ENCODE results near the gene GPATCH1. TPM values are rescaled to one million over a fixed set of nuclear protein-coding genes. Genes with fewer than 3 reads are reported as not detected.

The GPATCH1 gene
- total and polyA plus RNA-seq, 2 of the 13 experiments (the other 11 are each of a cell fraction or from before 2014, with no cell fraction given), result 6.8 to 6.9 TPM

GRCh38 chr19:33100894-33101644, 20.1 kb downstream of the GPATCH1 start (continued):
- TF ChIP-seq, protein P1, sequence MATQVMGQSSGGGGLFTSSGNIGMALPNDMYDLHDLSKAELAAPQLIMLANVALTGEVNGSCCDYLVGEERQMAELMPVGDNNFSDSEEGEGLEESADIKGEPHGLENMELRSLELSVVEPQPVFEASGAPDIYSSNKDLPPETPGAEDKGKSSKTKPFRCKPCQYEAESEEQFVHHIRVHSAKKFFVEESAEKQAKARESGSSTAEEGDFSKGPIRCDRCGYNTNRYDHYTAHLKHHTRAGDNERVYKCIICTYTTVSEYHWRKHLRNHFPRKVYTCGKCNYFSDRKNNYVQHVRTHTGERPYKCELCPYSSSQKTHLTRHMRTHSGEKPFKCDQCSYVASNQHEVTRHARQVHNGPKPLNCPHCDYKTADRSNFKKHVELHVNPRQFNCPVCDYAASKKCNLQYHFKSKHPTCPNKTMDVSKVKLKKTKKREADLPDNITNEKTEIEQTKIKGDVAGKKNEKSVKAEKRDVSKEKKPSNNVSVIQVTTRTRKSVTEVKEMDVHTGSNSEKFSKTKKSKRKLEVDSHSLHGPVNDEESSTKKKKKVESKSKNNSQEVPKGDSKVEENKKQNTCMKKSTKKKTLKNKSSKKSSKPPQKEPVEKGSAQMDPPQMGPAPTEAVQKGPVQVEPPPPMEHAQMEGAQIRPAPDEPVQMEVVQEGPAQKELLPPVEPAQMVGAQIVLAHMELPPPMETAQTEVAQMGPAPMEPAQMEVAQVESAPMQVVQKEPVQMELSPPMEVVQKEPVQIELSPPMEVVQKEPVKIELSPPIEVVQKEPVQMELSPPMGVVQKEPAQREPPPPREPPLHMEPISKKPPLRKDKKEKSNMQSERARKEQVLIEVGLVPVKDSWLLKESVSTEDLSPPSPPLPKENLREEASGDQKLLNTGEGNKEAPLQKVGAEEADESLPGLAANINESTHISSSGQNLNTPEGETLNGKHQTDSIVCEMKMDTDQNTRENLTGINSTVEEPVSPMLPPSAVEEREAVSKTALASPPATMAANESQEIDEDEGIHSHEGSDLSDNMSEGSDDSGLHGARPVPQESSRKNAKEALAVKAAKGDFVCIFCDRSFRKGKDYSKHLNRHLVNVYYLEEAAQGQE (IDR thresholded peaks at IDR 0.05; ENCODE audit: borderline replicate concordance in 1 of 2, low read depth in 1 of 2, low read length in 2 of 2), result 0 out of 4 replicates have a peak, but pooled peaks of 1 of the 2 experiments have one; percentile 36
- no peak for TF ChIP-seq EEA1 (CRISPR knock-in tag; IDR thresholded peaks at IDR 0.05; ENCODE audit: borderline replicate concordance)
- no peak for TF ChIP-seq ZSCAN12 (CRISPR knock-in tag; IDR thresholded peaks at IDR 0.05)
- no peak for TF ChIP-seq MTF2 (CRISPR knock-in tag; IDR thresholded peaks at IDR 0.05; ENCODE audit: borderline replicate concordance)
- TF ChIP-seq YEATS2 (CRISPR knock-in tag; IDR thresholded peaks at IDR 0.05; ENCODE audit: borderline replicate concordance), result no peak
- no peak for TF ChIP-seq ZZZ3 (CRISPR knock-in tag; IDR thresholded peaks at IDR 0.05; ENCODE audit: borderline replicate concordance)
- TF ChIP-seq ZNF510 (CRISPR knock-in tag; IDR thresholded peaks at IDR 0.05; ENCODE audit: low read depth), result no peak
- no peak for TF ChIP-seq GRHL1 (CRISPR knock-in tag; conservative IDR thresholded peaks at IDR 0.05)
- TF ChIP-seq ELF3 (CRISPR knock-in tag; IDR thresholded peaks at IDR 0.05), result peak; percentile 51
- peak; percentile 72; the same call in 1 of the 2 replicates for TF ChIP-seq HDAC1 (CRISPR knock-in tag; IDR thresholded peaks at IDR 0.05)
- TF ChIP-seq ZNF883 (CRISPR knock-in tag; IDR thresholded peaks at IDR 0.05; ENCODE audit: not compliant biosample characterization), result no peak
- no peak for TF ChIP-seq SIN3A (IDR thresholded peaks at IDR 0.05; ENCODE audit: borderline replicate concordance, low read depth, low read length)
- TF ChIP-seq SAP130 (CRISPR knock-in tag; IDR thresholded peaks at IDR 0.05; ENCODE audit: low read depth), result peak; percentile 65
- TF ChIP-seq ZNF564 (CRISPR knock-in tag; IDR thresholded peaks at IDR 0.05), result 0 out of 2 replicates have a peak, but pooled peaks have one; percentile 34
- TF ChIP-seq ZNF451 (CRISPR knock-in tag; IDR thresholded peaks at IDR 0.05), result no peak
- no peak for TF ChIP-seq TRIM24 (CRISPR knock-in tag; IDR thresholded peaks at IDR 0.05)
- TF ChIP-seq, protein P2, sequence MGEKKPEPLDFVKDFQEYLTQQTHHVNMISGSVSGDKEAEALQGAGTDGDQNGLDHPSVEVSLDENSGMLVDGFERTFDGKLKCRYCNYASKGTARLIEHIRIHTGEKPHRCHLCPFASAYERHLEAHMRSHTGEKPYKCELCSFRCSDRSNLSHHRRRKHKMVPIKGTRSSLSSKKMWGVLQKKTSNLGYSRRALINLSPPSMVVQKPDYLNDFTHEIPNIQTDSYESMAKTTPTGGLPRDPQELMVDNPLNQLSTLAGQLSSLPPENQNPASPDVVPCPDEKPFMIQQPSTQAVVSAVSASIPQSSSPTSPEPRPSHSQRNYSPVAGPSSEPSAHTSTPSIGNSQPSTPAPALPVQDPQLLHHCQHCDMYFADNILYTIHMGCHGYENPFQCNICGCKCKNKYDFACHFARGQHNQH (CRISPR knock-in tag; IDR thresholded peaks at IDR 0.05), result peak; percentile 53; the same call in 1 of the 2 replicates
- no peak for TF ChIP-seq RAD51 (IDR thresholded peaks at IDR 0.05; ENCODE audit: borderline replicate concordance)
- TF ChIP-seq, protein P3, sequence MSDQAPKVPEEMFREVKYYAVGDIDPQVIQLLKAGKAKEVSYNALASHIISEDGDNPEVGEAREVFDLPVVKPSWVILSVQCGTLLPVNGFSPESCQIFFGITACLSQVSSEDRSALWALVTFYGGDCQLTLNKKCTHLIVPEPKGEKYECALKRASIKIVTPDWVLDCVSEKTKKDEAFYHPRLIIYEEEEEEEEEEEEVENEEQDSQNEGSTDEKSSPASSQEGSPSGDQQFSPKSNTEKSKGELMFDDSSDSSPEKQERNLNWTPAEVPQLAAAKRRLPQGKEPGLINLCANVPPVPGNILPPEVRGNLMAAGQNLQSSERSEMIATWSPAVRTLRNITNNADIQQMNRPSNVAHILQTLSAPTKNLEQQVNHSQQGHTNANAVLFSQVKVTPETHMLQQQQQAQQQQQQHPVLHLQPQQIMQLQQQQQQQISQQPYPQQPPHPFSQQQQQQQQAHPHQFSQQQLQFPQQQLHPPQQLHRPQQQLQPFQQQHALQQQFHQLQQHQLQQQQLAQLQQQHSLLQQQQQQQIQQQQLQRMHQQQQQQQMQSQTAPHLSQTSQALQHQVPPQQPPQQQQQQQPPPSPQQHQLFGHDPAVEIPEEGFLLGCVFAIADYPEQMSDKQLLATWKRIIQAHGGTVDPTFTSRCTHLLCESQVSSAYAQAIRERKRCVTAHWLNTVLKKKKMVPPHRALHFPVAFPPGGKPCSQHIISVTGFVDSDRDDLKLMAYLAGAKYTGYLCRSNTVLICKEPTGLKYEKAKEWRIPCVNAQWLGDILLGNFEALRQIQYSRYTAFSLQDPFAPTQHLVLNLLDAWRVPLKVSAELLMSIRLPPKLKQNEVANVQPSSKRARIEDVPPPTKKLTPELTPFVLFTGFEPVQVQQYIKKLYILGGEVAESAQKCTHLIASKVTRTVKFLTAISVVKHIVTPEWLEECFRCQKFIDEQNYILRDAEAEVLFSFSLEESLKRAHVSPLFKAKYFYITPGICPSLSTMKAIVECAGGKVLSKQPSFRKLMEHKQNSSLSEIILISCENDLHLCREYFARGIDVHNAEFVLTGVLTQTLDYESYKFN (CRISPR knock-in tag; conservative IDR thresholded peaks at IDR 0.05), result peak; percentile 81
